GM21390 (cell line): ENCODE data around the gene MLLT3.
"Not testable (repeated sequence)": the region's sequence is repeated elsewhere in the genome, so short reads cannot be mapped to it uniquely, and the experiment has no call there.

Experiments
- ATAC-seq: cut with Tn5 transposase; IDR thresholded peaks from one replicate; pipeline ENCODE4 v1.9.1; 2021; ENCODE audit not compliant: unreplicated experiment

MLLT3 gene

GRCh38 chr9:20599195-20599594 is 23.1 kb downstream of the MLLT3 start:
- no peak for ATAC-seq

- ATAC-seq, result no peak
Observed at GRCh38 chr9:20598367-20598766, 23.9 kb downstream of the MLLT3 start.

- no peak for ATAC-seq
Observed at GRCh38 chr9:20597862-20598261, 24.4 kb downstream of the MLLT3 start.

GRCh38 chr9:20594608-20595007 is 27.7 kb downstream of the MLLT3 start:
- ATAC-seq, result no peak

GRCh38 chr9:20593537-20593936 is 28.8 kb downstream of the MLLT3 start:
- ATAC-seq, result no peak

- ATAC-seq, result no peak
Observed at GRCh38 chr9:20593105-20593504, 29.2 kb downstream of the MLLT3 start.

GRCh38 chr9:20592673-20593072 is 29.6 kb downstream of the MLLT3 start:
- ATAC-seq, result no peak

- no peak for ATAC-seq
Observed at GRCh38 chr9:20591223-20591622, 31.1 kb downstream of the MLLT3 start.

GRCh38 chr9:20584968-20585643 is 37.2 kb downstream of the MLLT3 start:
- ATAC-seq, result no peak

- not testable (repeated sequence) for ATAC-seq
Observed at GRCh38 chr9:20583088-20583487, 39.2 kb downstream of the MLLT3 start.

GRCh38 chr9:20582150-20582549 is 40.1 kb downstream of the MLLT3 start:
- ATAC-seq, result no peak

GRCh38 chr9:20580673-20581072 is 41.6 kb downstream of the MLLT3 start:
- no peak for ATAC-seq

- no peak for ATAC-seq
Observed at GRCh38 chr9:20579524-20580314, 42.6 kb downstream of the MLLT3 start.

GRCh38 chr9:20573023-20573422 is 49.3 kb downstream of the MLLT3 start:
- no peak for ATAC-seq

- peak; percentile 63 for ATAC-seq
Observed at GRCh38 chr9:20570756-20571155, 51.5 kb downstream of the MLLT3 start.

GRCh38 chr9:20570087-20570486 is 52.2 kb downstream of the MLLT3 start:
- ATAC-seq, result no peak

GRCh38 chr9:20569525-20569924 is 52.8 kb downstream of the MLLT3 start:
- ATAC-seq, result no peak

- no peak for ATAC-seq
Observed at GRCh38 chr9:20568400-20568799, 53.9 kb downstream of the MLLT3 start.

GRCh38 chr9:20566401-20566800 is 55.9 kb downstream of the MLLT3 start:
- no peak for ATAC-seq

GRCh38 chr9:20564650-20565049 is 57.6 kb downstream of the MLLT3 start:
- ATAC-seq, result no peak

GRCh38 chr9:20563917-20564316 is 58.4 kb downstream of the MLLT3 start:
- no peak for ATAC-seq

GRCh38 chr9:20562051-20562450 is 60.2 kb downstream of the MLLT3 start:
- ATAC-seq, result no peak

GRCh38 chr9:20561531-20561930 is 60.8 kb downstream of the MLLT3 start:
- no peak for ATAC-seq
